Measurements from ENCODE around the gene KDM2A.

KDM2A gene

GRCh38 chr11:67118801-67119584 lies at the start of gene KDM2A:
Gene KDM2A (plus strand): TSS chr11:67119263. CDS start chr11:67121317, 2,054 bp downstream.
- Histone ChIP-seq H3K27ac (peak within 1 kb of the TSS; percentile 83 to 99 (median 98)), H3K4me3 (peak within 1 kb of the TSS; percentile 56 to 94 (median 80))

GRCh38 chr11:67071420-67072284 lies 47.4 kb upstream of the KDM2A start:
- H3K4me3 ChIP-seq: peak overlapping the region in 1 of 7 experiments; percentile 17
- no peak overlapping the region for H3K27ac ChIP-seq

GRCh38 chr11:67072295-67072694 lies 46.8 kb upstream of the KDM2A start:
- H3K4me3 ChIP-seq: no peak overlapping the region

GRCh38 chr11:67073908-67074307 lies 45.2 kb upstream of the KDM2A start:
- no peak overlapping the region for H3K27ac ChIP-seq

More at GRCh38 chr11:67072295-67072694, 46.8 kb upstream of the KDM2A start:
- H3K27ac ChIP-seq: no peak overlapping the region

GRCh38 chr11:67076202-67076601 lies 42.9 kb upstream of the KDM2A start:
- H3K27ac ChIP-seq: no peak overlapping the region

More at GRCh38 chr11:67073908-67074307, 45.2 kb upstream of the KDM2A start:
- H3K4me3 ChIP-seq: no peak overlapping the region

GRCh38 chr11:67079065-67079705 lies 39.9 kb upstream of the KDM2A start:
- Histone ChIP-seq H3K4me3 (no peak overlapping the region), H3K27ac (peak overlapping the region in 19 of 21 experiments; percentile 14 to 89 (median 70))

More at GRCh38 chr11:67076202-67076601, 42.9 kb upstream of the KDM2A start:
- H3K4me3 ChIP-seq: no peak overlapping the region

- H3K27ac ChIP-seq: peak overlapping the region in 7 of 21 experiments; percentile 15 to 67 (median 42)
- H3K4me3 ChIP-seq: no peak overlapping the region
These were observed 36.8 kb upstream of the KDM2A start for GRCh38 chr11:67082071-67082791.

- H3K4me3 ChIP-seq: no peak overlapping the region
- no peak overlapping the region for H3K27ac ChIP-seq
These were observed 35.2 kb upstream of the KDM2A start for GRCh38 chr11:67083786-67084366.

- H3K4me3 ChIP-seq: no peak overlapping the region
- no peak overlapping the region for H3K27ac ChIP-seq
These were observed 33.4 kb upstream of the KDM2A start for GRCh38 chr11:67085617-67086016.

GRCh38 chr11:67090717-67091116 lies 28.3 kb upstream of the KDM2A start:
- Histone ChIP-seq H3K4me3 (no peak overlapping the region), H3K27ac (no peak overlapping the region)

GRCh38 chr11:67095214-67095507 lies 23.9 kb upstream of the KDM2A start:
- Histone ChIP-seq H3K4me3 (no peak overlapping the region), H3K27ac (no peak overlapping the region)

- H3K27ac ChIP-seq: no peak overlapping the region
These were observed 20.1 kb upstream of the KDM2A start for GRCh38 chr11:67098799-67099429.

GRCh38 chr11:67099831-67100324 lies 19.2 kb upstream of the KDM2A start:
- H3K4me3 ChIP-seq: no peak overlapping the region
- H3K27ac ChIP-seq: no peak overlapping the region

More at GRCh38 chr11:67098799-67099429, 20.1 kb upstream of the KDM2A start:
- no peak overlapping the region for H3K4me3 ChIP-seq

GRCh38 chr11:67102664-67103063 lies 16.4 kb upstream of the KDM2A start:
- no peak overlapping the region for H3K27ac ChIP-seq
- H3K4me3 ChIP-seq: no peak overlapping the region

GRCh38 chr11:67105964-67106363 lies 13.1 kb upstream of the KDM2A start:
- H3K4me3 ChIP-seq: no peak overlapping the region
- H3K27ac ChIP-seq: no peak overlapping the region

GRCh38 chr11:67111261-67111660 lies 7.8 kb upstream of the KDM2A start:
- Histone ChIP-seq H3K27ac (no peak overlapping the region), H3K4me3 (no peak overlapping the region)

GRCh38 chr11:67113231-67113721 lies 5.8 kb upstream of the KDM2A start:
- H3K4me3 ChIP-seq: no peak overlapping the region
- H3K27ac ChIP-seq: peak overlapping the region in 1 of 21 experiments; percentile 37

GRCh38 chr11:67114275-67114896 lies 4.7 kb upstream of the KDM2A start:
- Histone ChIP-seq H3K27ac (no peak overlapping the region), H3K4me3 (no peak overlapping the region)

Data from skin epidermis (tissue), 12 donors.